PC-3 (cell line): ENCODE results near the gene ANKRD23.

ENCODE experiments used
- EZH2phosphoT487 ChIP-seq: fragments of 300-600 bp; sonication (generic); IDR thresholded peaks from 2 replicates; pipeline ENCODE4 v1.6.1; 2018; ENCODE audit warnings: mild to moderate bottlenecking, antibody characterized with exemption, low read length, borderline replicate concordance
- TF ChIP-seq, protein P1 (sequence below): fragments of 300-600 bp; sonication (generic); conservative IDR thresholded peaks from 2 replicates; pipeline ENCODE4 v1.5.1; 2017; ENCODE audit warnings: antibody characterized with exemption, low read depth, mild to moderate bottlenecking, low read length

DNA sequence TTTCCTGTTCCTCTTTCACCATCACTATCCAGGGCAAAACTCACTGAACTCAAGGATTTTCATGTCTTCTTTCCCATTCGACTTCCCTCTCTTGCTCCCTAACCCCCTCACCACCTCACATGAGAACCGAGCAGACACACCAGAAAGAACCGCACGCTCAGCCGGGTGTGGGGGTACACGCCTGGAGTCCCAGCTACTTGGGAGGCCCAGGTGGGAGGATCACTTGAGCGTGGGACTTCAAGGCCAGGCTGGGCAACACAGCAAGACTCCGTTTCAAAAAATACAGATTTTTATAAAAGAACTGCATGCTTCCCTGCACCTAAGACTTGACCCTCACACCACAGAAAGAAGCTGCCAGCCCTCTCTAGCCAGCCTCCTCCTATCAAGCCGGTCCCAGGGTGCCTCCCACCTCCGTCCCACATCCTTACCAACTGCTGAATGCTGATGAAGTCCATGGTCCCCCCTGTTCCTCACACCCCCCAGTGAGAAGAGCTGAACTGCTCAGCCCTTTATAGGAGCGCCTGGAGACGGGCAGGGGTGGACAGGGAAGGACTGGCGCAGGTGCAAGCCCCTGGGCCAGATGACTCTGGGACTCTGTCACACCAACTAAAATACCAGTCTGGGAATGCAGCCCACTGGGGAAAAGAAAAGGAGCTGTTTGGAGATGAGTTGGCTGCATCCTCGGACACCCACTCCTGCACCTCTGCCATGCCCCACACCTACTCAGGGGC lies at the start of gene ANKRD23:
- TF ChIP-seq, protein P1, sequence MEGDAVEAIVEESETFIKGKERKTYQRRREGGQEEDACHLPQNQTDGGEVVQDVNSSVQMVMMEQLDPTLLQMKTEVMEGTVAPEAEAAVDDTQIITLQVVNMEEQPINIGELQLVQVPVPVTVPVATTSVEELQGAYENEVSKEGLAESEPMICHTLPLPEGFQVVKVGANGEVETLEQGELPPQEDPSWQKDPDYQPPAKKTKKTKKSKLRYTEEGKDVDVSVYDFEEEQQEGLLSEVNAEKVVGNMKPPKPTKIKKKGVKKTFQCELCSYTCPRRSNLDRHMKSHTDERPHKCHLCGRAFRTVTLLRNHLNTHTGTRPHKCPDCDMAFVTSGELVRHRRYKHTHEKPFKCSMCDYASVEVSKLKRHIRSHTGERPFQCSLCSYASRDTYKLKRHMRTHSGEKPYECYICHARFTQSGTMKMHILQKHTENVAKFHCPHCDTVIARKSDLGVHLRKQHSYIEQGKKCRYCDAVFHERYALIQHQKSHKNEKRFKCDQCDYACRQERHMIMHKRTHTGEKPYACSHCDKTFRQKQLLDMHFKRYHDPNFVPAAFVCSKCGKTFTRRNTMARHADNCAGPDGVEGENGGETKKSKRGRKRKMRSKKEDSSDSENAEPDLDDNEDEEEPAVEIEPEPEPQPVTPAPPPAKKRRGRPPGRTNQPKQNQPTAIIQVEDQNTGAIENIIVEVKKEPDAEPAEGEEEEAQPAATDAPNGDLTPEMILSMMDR = no peak
- TF ChIP-seq EZH2phosphoT487 = no peak
